GM23338 (cell line): ENCODE data around the gene SARDH. TPM values are rescaled to one million over a fixed set of nuclear protein-coding genes. Genes with fewer than 3 reads are reported as not detected.

Source experiments
- ATAC-seq: fragments of 200-7000 bp; cut with Tn5 transposase; 3 replicates; pipeline ENCODE4 v1.9.1; 2020
- DNase-seq: peaks from one replicate; pipeline ENCODE4 v3.0.0-alpha.2; 2015; ENCODE audit warnings: low spot score
- H2AFZ ChIP-seq: fragments of 200-600 bp; sonication (generic); 2 replicates; pipeline ENCODE4 v1.8.0; 2016; ENCODE audit warnings: antibody characterized with exemption, mild to moderate bottlenecking, moderate library complexity
- H3F3A ChIP-seq: fragments of 200-600 bp; sonication (generic); replicated peaks from 2 replicates; pipeline ENCODE4 v1.8.0; 2017; ENCODE audit warnings: antibody characterized with exemption, mixed run types, low read depth
- H3K27ac ChIP-seq: fragments of 200-600 bp; sonication (generic); 2 replicates; pipeline ENCODE4 v1.6.1; 2016; ENCODE audit warnings: low read depth
- H3K27me3 ChIP-seq: fragments of 200-600 bp; sonication (generic); 2 replicates; pipeline ENCODE4 v1.8.0; 2016; ENCODE audit warnings: mild to moderate bottlenecking, mixed run types, moderate library complexity; ENCODE audit not compliant: insufficient read depth
- H3K36me3 ChIP-seq: fragments of 200-600 bp; sonication (generic); 2 replicates; pipeline ENCODE4 v1.8.0; 2016; ENCODE audit warnings: mild to moderate bottlenecking; ENCODE audit not compliant: insufficient read depth
- H3K4me1 ChIP-seq: fragments of 200-600 bp; sonication (generic); 2 replicates; pipeline ENCODE4 v1.8.0; 2016; ENCODE audit warnings: mild to moderate bottlenecking, moderate library complexity; ENCODE audit not compliant: insufficient read depth
- H3K4me2 ChIP-seq: fragments of 200-600 bp; sonication (generic); 2 replicates; pipeline ENCODE4 v1.7.1; 2017; ENCODE audit warnings: mixed run types
- H3K4me3 ChIP-seq: fragments of 200-600 bp; sonication (generic); 2 replicates; pipeline ENCODE4 v1.6.1; 2016; ENCODE audit warnings: mixed run types
- H3K79me2 ChIP-seq: fragments of 200-600 bp; sonication (generic); replicated peaks from 2 replicates; pipeline ENCODE4 v1.8.0; 2017; ENCODE audit warnings: mild to moderate bottlenecking; ENCODE audit not compliant: insufficient read depth
- H3K9me2 ChIP-seq: fragments of 200-600 bp; sonication (generic); 2 replicates; pipeline ENCODE4 v1.8.0; 2017; ENCODE audit not compliant: insufficient read depth
- H4K20me1 ChIP-seq: fragments of 200-600 bp; sonication (generic); replicated peaks from 2 replicates; pipeline ENCODE4 v1.8.0; 2017; ENCODE audit warnings: mild to moderate bottlenecking; ENCODE audit not compliant: insufficient read depth
- H3K27ac Mint-ChIP-seq: 2 replicates; pipeline ENCODE4 v1.8.0; 2020; ENCODE audit warnings: inconsistent platforms, mild to moderate bottlenecking, moderate library complexity, mixed read lengths
- H3K27me3 Mint-ChIP-seq: 3 replicates; pipeline ENCODE4 v1.8.0; 2022; ENCODE audit warnings: low read depth, mild to moderate bottlenecking, moderate library complexity, mixed read lengths, inconsistent platforms; ENCODE audit not compliant: insufficient read depth, poor library complexity
- H3K36me3 Mint-ChIP-seq: 3 replicates; pipeline ENCODE4 v1.8.0; 2021; ENCODE audit warnings: low read depth, mild to moderate bottlenecking, inconsistent platforms, moderate library complexity, mixed read lengths
- H3K4me1 Mint-ChIP-seq: 3 replicates; pipeline ENCODE4 v1.8.0; 2020; ENCODE audit warnings: mild to moderate bottlenecking, inconsistent platforms, mixed read lengths
- H3K4me3 Mint-ChIP-seq: 3 replicates; pipeline ENCODE4 v1.8.0; 2021; ENCODE audit warnings: moderate library complexity, mild to moderate bottlenecking, inconsistent platforms, mixed read lengths
- H3K9me3 Mint-ChIP-seq: 3 replicates; pipeline ENCODE4 v1.8.0; 2020; ENCODE audit warnings: moderate library complexity, mild to moderate bottlenecking, inconsistent platforms, mixed read lengths
- CTCF ChIP-seq, 2 experiments: fragments of 200-600 bp in 1 of 2; sonication (generic) in 1 of 2; conservative IDR thresholded peaks; 2 replicates each; pipeline versions ENCODE4 v1.5.1 to v1.6.1; 2016 to 2017; ENCODE audit warnings: antibody characterized with exemption in 2 of 2, low read depth in 2 of 2, mild to moderate bottlenecking in 2 of 2, moderate library complexity in 1 of 2
- ETS1 ChIP-seq: IDR thresholded peaks from 2 replicates; pipeline ENCODE4 v1.6.1; 2016; ENCODE audit warnings: antibody characterized with exemption
- EZH2 ChIP-seq: fragments of 200-600 bp; sonication (generic); IDR thresholded peaks from one replicate; pipeline ENCODE4 v1.8.0; 2017; ENCODE audit warnings: antibody characterized with exemption, mild to moderate bottlenecking, low read depth; ENCODE audit not compliant: unreplicated experiment
- NANOG ChIP-seq: IDR thresholded peaks from 2 replicates; pipeline ENCODE4 v1.6.1; 2016; ENCODE audit warnings: antibody characterized with exemption, borderline replicate concordance
- POLR2AphosphoS5 ChIP-seq: IDR thresholded peaks from 2 replicates; pipeline ENCODE4 v1.6.1; 2016; ENCODE audit warnings: antibody characterized with exemption, low read depth
- ZNF114 ChIP-seq: fragments of 250-450 bp; sonication (Bioruptor Pico); IDR thresholded peaks from 2 replicates; pipeline ENCODE4 v1.5.0; 2020; ENCODE audit warnings: mild to moderate bottlenecking, moderate library complexity
- ZNF462 ChIP-seq: fragments of 250-450 bp; sonication (Bioruptor Pico); IDR thresholded peaks from 2 replicates; pipeline ENCODE4 v1.5.0; 2020; ENCODE audit warnings: mild to moderate bottlenecking, moderate library complexity
- polyA plus RNA-seq: library from polyadenylated mRNA; unstranded; fragments of >200 nt; fragmentation: Nextera tagmentation; extraction: Ambion mirVana; gene quantifications from 2 replicates; pipeline ENCODE4 v1.2.1, GENCODE V29; 2016
- total RNA-seq: library from RNA; depleted of rRNA; stranded (reverse); fragments of >200 nt; shearing (Covaris generic); gene quantifications from 2 replicates; pipeline ENCODE4 v1.2.3, GENCODE V29; 2014

The SARDH gene
- total and polyA plus RNA-seq, 2 experiments from 2014 or later: 2.8 to 10.4 TPM

GRCh38 chr9:133706307-133707050, 31.7 kb downstream of the SARDH start (continued):
- TF ChIP-seq ZNF462 (no peak), POLR2AphosphoS5 (no peak), EZH2 (no peak), ETS1 (no peak), ZNF114 (CRISPR knock-in tag) (no peak)

DNA sequence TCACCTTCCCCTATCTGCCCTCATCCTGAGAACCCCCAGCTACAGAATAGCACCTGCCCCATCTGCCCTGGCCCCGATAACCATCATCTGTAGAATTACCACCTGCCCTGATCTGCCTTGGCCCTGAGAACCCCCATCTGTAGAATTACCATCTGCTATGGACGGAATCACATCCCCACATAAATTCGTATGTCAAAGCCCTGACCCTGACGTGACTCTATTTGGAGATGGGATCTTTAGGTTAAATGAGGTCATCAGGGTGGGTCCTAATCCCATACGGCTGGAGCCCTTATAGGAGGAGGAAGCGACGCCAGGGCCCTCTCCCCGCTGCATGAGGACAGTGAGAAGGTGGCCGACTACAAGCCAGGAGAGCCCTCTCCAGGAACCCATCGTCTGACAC, 32.6 kb downstream of the SARDH start:
- no peak overlapping the region for H3K27ac ChIP-seq
- H3K4me3 ChIP-seq: no peak overlapping the region
- no peaks in the 10 kb centered on the region for H3K36me3 ChIP-seq
- H4K20me1 ChIP-seq: no peaks in the 10 kb centered on the region
- ATAC-seq (no peak), DNase-seq (no peak)
- H2AFZ ChIP-seq: no peak overlapping the region
- no peak overlapping the region for H3K27ac Mint-ChIP-seq
- no peaks in the 10 kb centered on the region for H3K36me3 Mint-ChIP-seq
- H3K9me3 Mint-ChIP-seq: no peaks in the 10 kb centered on the region
- no peaks in the 10 kb centered on the region for H3K79me2 ChIP-seq
- H3K4me3 Mint-ChIP-seq: no peak overlapping the region
- no peaks in the 10 kb centered on the region for H3F3A ChIP-seq
- no peaks in the 10 kb centered on the region for H3K27me3 ChIP-seq
- no peak overlapping the region for H3K4me2 ChIP-seq
- peaks cover 6% of the 10 kb centered on the region; the same call in 2 of the 3 replicates for H3K4me1 Mint-ChIP-seq
- no peaks in the 10 kb centered on the region for H3K9me2 ChIP-seq
- H3K27me3 Mint-ChIP-seq: peaks cover 12% of the 10 kb centered on the region
- no peaks in the 10 kb centered on the region for H3K4me1 ChIP-seq
- no peak for TF ChIP-seq CTCF (conservative IDR thresholded peaks at IDR 0.05; ENCODE audit: low read depth in 2 of 2)
- TF ChIP-seq ETS1: no peak
- TF ChIP-seq NANOG: no peak
